ENCODE results near the gene CDKAL1.

- TF ChIP-seq REST (IDR thresholded peaks at IDR 0.05): no peak
- TF ChIP-seq PHF8 (IDR thresholded peaks at IDR 0.05; ENCODE audit: borderline replicate concordance, low read depth): no peak
- no peak for TF ChIP-seq RAD21 (conservative IDR thresholded peaks at IDR 0.05 in 1 of 2, IDR thresholded peaks at IDR 0.05 in 1 of 2)
- TF ChIP-seq BCL3 (IDR thresholded peaks at IDR 0.05): no peak
- TF ChIP-seq POLR2A (IDR thresholded peaks at IDR 0.05; ENCODE audit: low read length): no peak
- TF ChIP-seq EHMT2 (IDR thresholded peaks at IDR 0.05; ENCODE audit: low read depth): no peak
- TF ChIP-seq CTCF (IDR thresholded peaks at IDR 0.05): no peak
These were observed 656.4 kb downstream of the CDKAL1 start for GRCh38 chr6:21190701-21191100.
